Non-pigmented ciliary epithelial cell (primary cell): ENCODE data around the gene AWAT2.
"Not testable (repeated sequence)": the region's sequence is repeated elsewhere in the genome, so short reads cannot be mapped to it uniquely, and the experiment has no call there.

ENCODE experiments used
- DNase-seq: peaks from one replicate; pipeline ENCODE4 v3.0.0-alpha.2; 2010; ENCODE audit warnings: low read depth

AWAT2 gene

GRCh38 chrX:70041993-70042392 is 7.7 kb downstream of the AWAT2 start:
- DNase-seq, result no peak

GRCh38 chrX:70039758-70040157 is 10.0 kb downstream of the AWAT2 start:
- DNase-seq, result no peak

GRCh38 chrX:70038951-70039350 is 10.8 kb downstream of the AWAT2 start:
- DNase-seq, result no peak

GRCh38 chrX:70038515-70038914 is 11.2 kb downstream of the AWAT2 start:
- no peak for DNase-seq

- no peak for DNase-seq
Observed at GRCh38 chrX:70034646-70035045, 15.1 kb downstream of the AWAT2 start.

GRCh38 chrX:70033348-70034051 is 16.2 kb downstream of the AWAT2 start:
- no peak for DNase-seq

GRCh38 chrX:70032792-70033191 is 16.9 kb downstream of the AWAT2 start:
- no peak for DNase-seq

GRCh38 chrX:70030301-70030767 is 19.4 kb downstream of the AWAT2 start:
- no peak for DNase-seq

GRCh38 chrX:70029863-70030262 is 19.9 kb downstream of the AWAT2 start:
- DNase-seq, result no peak

GRCh38 chrX:70026851-70027200 is 22.9 kb downstream of the AWAT2 start:
- DNase-seq, result no peak

GRCh38 chrX:70026112-70026850 is 23.5 kb downstream of the AWAT2 start:
- no peak for DNase-seq

GRCh38 chrX:70025464-70025863 is 24.3 kb downstream of the AWAT2 start:
- no peak for DNase-seq

- DNase-seq, result no peak
Observed at GRCh38 chrX:70022616-70023015, 27.1 kb downstream of the AWAT2 start.

GRCh38 chrX:70016513-70016912 is 33.2 kb downstream of the AWAT2 start:
- no peak for DNase-seq

- DNase-seq, result no peak
Observed at GRCh38 chrX:70013466-70014381, 36.0 kb downstream of the AWAT2 start.

GRCh38 chrX:70012756-70013155 is 37.0 kb downstream of the AWAT2 start:
- DNase-seq, result no peak

GRCh38 chrX:70009970-70010369 is 39.8 kb downstream of the AWAT2 start:
- no peak for DNase-seq

- no peak for DNase-seq
Observed at GRCh38 chrX:70009049-70009448, 40.7 kb downstream of the AWAT2 start.

- DNase-seq, result no peak
Observed at GRCh38 chrX:70007946-70008345, 41.8 kb downstream of the AWAT2 start.

- DNase-seq, result no peak
Observed at GRCh38 chrX:70001708-70002341, 47.9 kb downstream of the AWAT2 start.

GRCh38 chrX:70001269-70001668 is 48.5 kb downstream of the AWAT2 start:
- DNase-seq, result no peak

- DNase-seq, result not testable (repeated sequence)
Observed at GRCh38 chrX:69998299-69998698, 51.4 kb downstream of the AWAT2 start.
